H1 (cell line): ENCODE results near the gene RNF225. TPM values are rescaled to one million over a fixed set of nuclear protein-coding genes. Genes with fewer than 3 reads are reported as not detected.
A peak's percentile ranks its signal among the peaks of the same experiment; 100 is the strongest.

ENCODE experiments used
- CTCF ChIA-PET: fragments of 300-600 bp; sonication (Branson Sonifier 250); formaldehyde crosslinking; loops from one replicate; lab custom pipeline; 2021; ENCODE audit not compliant: partially characterized antibody; lab: Charles Lee
- POLR2A ChIA-PET: fragments of 300-600 bp; sonication (Branson Sonifier 250); formaldehyde crosslinking; loops from one replicate; lab custom pipeline; 2021; ENCODE audit warnings: inconsistent platforms; ENCODE audit not compliant: partially characterized antibody; lab: Charles Lee
- DNase-seq, 2 experiments: peaks; one replicate each; pipeline versions ENCODE4 v3.0.0 to v3.0.0-alpha.2; 2010 to 2022; ENCODE audit warnings: low spot score in 2 of 2, low read depth in 1 of 2, mixed read lengths in 1 of 2
- FAIRE-seq: peaks from 2 replicates; lab custom pipeline; 2011; peaks lifted over from hg19 to GRCh38; lab: Jason Lieb, UNC
- H2AFZ ChIP-seq: 2 replicates; pipeline ENCODE4 v1.8.1; 2012; ENCODE audit warnings: low read length, inconsistent platforms
- H2AK5ac ChIP-seq: 2 replicates; pipeline ENCODE4 v1.6.1; 2013; ENCODE audit warnings: low read depth, low read length
- H2BK120ac ChIP-seq: replicated peaks from 2 replicates; pipeline ENCODE3; 2013; ENCODE audit warnings: low read depth, low read length, inconsistent platforms
- H2BK12ac ChIP-seq: 2 replicates; pipeline ENCODE4 v1.6.1; 2013; ENCODE audit warnings: low read depth, low read length
- H2BK15ac ChIP-seq: 2 replicates; pipeline ENCODE4 v1.6.1; 2013; ENCODE audit warnings: low read length
- H2BK20ac ChIP-seq: 2 replicates; pipeline ENCODE4 v1.6.1; 2013; ENCODE audit warnings: low read length
- H2BK5ac ChIP-seq: 2 replicates; pipeline ENCODE4 v1.6.1; 2013; ENCODE audit warnings: low read depth, low read length
- H3K14ac ChIP-seq: 2 replicates; pipeline ENCODE4 v1.6.1; 2013; ENCODE audit warnings: inconsistent platforms; ENCODE audit not compliant: insufficient read length
- H3K18ac ChIP-seq: 2 replicates; pipeline ENCODE4 v1.6.1; 2013; ENCODE audit warnings: low read length; ENCODE audit errors: extremely low read depth
- H3K23ac ChIP-seq: 2 replicates; pipeline ENCODE4 v1.6.1; 2013; ENCODE audit warnings: inconsistent platforms; ENCODE audit not compliant: insufficient read length
- H3K23me2 ChIP-seq: 2 replicates; pipeline ENCODE4 v1.6.1; 2013; ENCODE audit warnings: low read depth, low read length
- H3K27ac ChIP-seq: 2 replicates; pipeline ENCODE4 v1.6.1; 2011; ENCODE audit warnings: low read depth, low read length, inconsistent platforms
- H3K27me3 ChIP-seq, 4 experiments: replicated peaks in 1 of 4; 1 replicate in 1 of 4; 2 replicates in 3 of 4; pipeline versions ENCODE4 v1.6.1 to v1.8.1; 2011 to 2013; ENCODE audit warnings: low read length in 3 of 4, mild to moderate bottlenecking in 3 of 4, inconsistent platforms in 2 of 4, mixed read lengths in 2 of 4, moderate library complexity in 1 of 4; ENCODE audit not compliant: control insufficient read depth in 3 of 4, insufficient read depth in 3 of 4; ENCODE audit errors: extremely low read depth in 1 of 4
- H3K36me3 ChIP-seq, 4 experiments: 2 replicates each; pipeline versions ENCODE4 v1.6.1 to v1.8.1; 2011 to 2013; ENCODE audit warnings: mild to moderate bottlenecking in 4 of 4, low read length in 3 of 4, moderate library complexity in 2 of 4, control low read depth in 1 of 4, inconsistent platforms in 1 of 4; ENCODE audit not compliant: insufficient read depth in 4 of 4, control insufficient read depth in 2 of 4
- H3K4ac ChIP-seq: replicated peaks from 2 replicates; pipeline ENCODE3; 2013; ENCODE audit warnings: low read length, low read depth, mixed read lengths, inconsistent platforms; ENCODE audit not compliant: insufficient read length
- H3K4me1 ChIP-seq, 4 experiments: replicated peaks in 1 of 4; 1 replicate in 1 of 4; 2 replicates in 3 of 4; pipeline versions ENCODE4 v1.6.1 to v1.8.1; 2011 to 2013; ENCODE audit warnings: low read length in 3 of 4, inconsistent platforms in 2 of 4, mixed read lengths in 1 of 4; ENCODE audit not compliant: insufficient read depth in 4 of 4, control insufficient read depth in 3 of 4
- H3K4me2 ChIP-seq, 2 experiments: 2 replicates each; pipeline versions ENCODE4 v1.6.1 to v1.8.1; 2011 to 2013; ENCODE audit warnings: low read depth in 2 of 2, low read length in 2 of 2, control low read depth in 1 of 2, inconsistent platforms in 1 of 2, mild to moderate bottlenecking in 1 of 2; ENCODE audit not compliant: insufficient read depth in 1 of 2
- H3K4me3 ChIP-seq, 4 experiments: fragments of 200-600, 300-600 bp in 1 of 4; sonication (generic), shearing (Covaris generic), sonication (Bioruptor Twin) in 1 of 4; 2 replicates each; pipeline versions ENCODE4 v1.5.1 to v1.8.1; 2011 to 2016; ENCODE audit warnings: low read length in 4 of 4, low read depth in 3 of 4, control low read depth in 2 of 4, inconsistent platforms in 2 of 4, mild to moderate bottlenecking in 2 of 4, mixed read lengths in 1 of 4, moderate library complexity in 1 of 4; ENCODE audit not compliant: insufficient read depth in 2 of 4; ENCODE audit errors: extremely low read depth in 1 of 4
- H3K56ac ChIP-seq: replicated peaks from 2 replicates; pipeline ENCODE3; 2013; ENCODE audit warnings: low read depth, mild to moderate bottlenecking, mixed read lengths, low read length, inconsistent platforms; ENCODE audit not compliant: insufficient read length
- H3K79me1 ChIP-seq: 2 replicates; pipeline ENCODE4 v1.6.1; 2013; ENCODE audit warnings: low read depth, low read length, control low read depth
- H3K79me2 ChIP-seq, 2 experiments: 2 replicates each; pipeline versions ENCODE4 v1.6.1 to v1.8.1; 2012 to 2013; ENCODE audit warnings: low read length in 2 of 2, mild to moderate bottlenecking in 2 of 2, inconsistent platforms in 1 of 2; ENCODE audit not compliant: insufficient read depth in 2 of 2, control insufficient read depth in 1 of 2
- H3K9ac ChIP-seq, 4 experiments: replicated peaks in 1 of 4; 1 replicate in 1 of 4; 2 replicates in 3 of 4; pipeline versions ENCODE4 v1.6.1 to v1.8.1; 2011 to 2013; ENCODE audit warnings: low read depth in 3 of 4, low read length in 3 of 4, control low read depth in 2 of 4, mild to moderate bottlenecking in 2 of 4, moderate library complexity in 2 of 4, inconsistent platforms in 1 of 4; ENCODE audit errors: extremely low read depth in 1 of 4
- H3K9me3 ChIP-seq, 2 experiments: 2 replicates each; pipeline versions ENCODE4 v1.6.1 to v1.8.1; 2012 to 2013; ENCODE audit warnings: mild to moderate bottlenecking in 2 of 2, moderate library complexity in 2 of 2, control low read depth in 1 of 2, inconsistent platforms in 1 of 2, low read depth in 1 of 2, low read length in 1 of 2, mixed read lengths in 1 of 2; ENCODE audit not compliant: insufficient read depth in 2 of 2
- H4K20me1 ChIP-seq, 2 experiments: replicated peaks in 1 of 2; 2 replicates each; pipeline versions ENCODE3 to v1.8.1; 2011 to 2013; ENCODE audit warnings: inconsistent platforms in 2 of 2, low read length in 2 of 2, mild to moderate bottlenecking in 1 of 2; ENCODE audit not compliant: insufficient read depth in 2 of 2, control insufficient read depth in 1 of 2
- H4K5ac ChIP-seq: 2 replicates; pipeline ENCODE4 v1.6.1; 2013; ENCODE audit warnings: low read length, low read depth, mixed read lengths, inconsistent platforms; ENCODE audit not compliant: insufficient read length
- H4K8ac ChIP-seq: 2 replicates; pipeline ENCODE4 v1.8.0; 2013; ENCODE audit warnings: mild to moderate bottlenecking, moderate library complexity, low read length, inconsistent platforms; ENCODE audit not compliant: insufficient read depth; ENCODE audit errors: extremely low read depth
- H4K91ac ChIP-seq: replicated peaks from 2 replicates; pipeline ENCODE3; 2013; ENCODE audit warnings: low read length, mixed read lengths, inconsistent platforms; ENCODE audit not compliant: insufficient read length
- BCL11A ChIP-seq, 2 experiments: IDR thresholded peaks; one replicate each; pipeline ENCODE4 v1.6.1; 2011; ENCODE audit warnings: low read depth in 2 of 2, low read length in 2 of 2, mild to moderate bottlenecking in 2 of 2
- CEBPB ChIP-seq: IDR thresholded peaks from 2 replicates; pipeline ENCODE4 v1.6.1; 2012; ENCODE audit warnings: low read depth, low read length
- CREB1 ChIP-seq: IDR thresholded peaks from 2 replicates; pipeline ENCODE4 v1.6.1; 2012; ENCODE audit warnings: inconsistent platforms
- CTCF ChIP-seq, 3 experiments: IDR thresholded peaks; 1 replicate in 2 of 3; 2 replicates in 1 of 3; pipeline versions ENCODE4 v1.5.1 to v1.6.1; 2011; ENCODE audit warnings: low read length in 3 of 3, mild to moderate bottlenecking in 3 of 3, inconsistent platforms in 2 of 3, low read depth in 1 of 3, moderate library complexity in 1 of 3; ENCODE audit not compliant: insufficient read depth in 1 of 3; ENCODE audit errors: control extremely low read depth in 1 of 3
- GABPA ChIP-seq: IDR thresholded peaks from 2 replicates; pipeline ENCODE4 v1.6.1; 2011; ENCODE audit warnings: mild to moderate bottlenecking, low read length, moderate library complexity, borderline replicate concordance; ENCODE audit not compliant: insufficient read depth
- RAD21 ChIP-seq, 2 experiments: IDR thresholded peaks in 1 of 2; conservative IDR thresholded peaks in 1 of 2; 2 replicates each; pipeline ENCODE4 v1.6.1; 2011; ENCODE audit warnings: low read depth in 2 of 2, low read length in 2 of 2, improper control_type of control experiment in 1 of 2, inconsistent platforms in 1 of 2, mild to moderate bottlenecking in 1 of 2, moderate library complexity in 1 of 2
- SP4 ChIP-seq: IDR thresholded peaks from 2 replicates; pipeline ENCODE4 v1.6.1; 2012; ENCODE audit warnings: low read length, inconsistent platforms
- WGBS, 2 experiments: shearing (Covaris generic) in 1 of 2; methylation state at CpG; one replicate each; pipeline versions ENCODE4 v1.1.6 to v1.1.7; 2013 to 2015; ENCODE audit warnings: low lambda C conversion rate in 2 of 2, mixed read lengths in 2 of 2, inconsistent platforms in 1 of 2, low coverage in 1 of 2, missing lambda C conversion rate in 1 of 2; ENCODE audit not compliant: insufficient replicate concordance in 2 of 2, insufficient coverage in 1 of 2, insufficient read length in 1 of 2; ENCODE audit errors: extremely low coverage in 1 of 2, missing lambda C conversion rate in 1 of 2; 5-methylcytosine and 5-hydroxymethylcytosine counted together
- polyA plus RNA-seq, 7 experiments: library from polyadenylated mRNA; depleted of rRNA in 3 of 7; stranded (reverse) in 5 of 7; unstranded in 2 of 7; fragments of >200 nt in 5 of 7; fragments of 200-250 nt in 2 of 7; gene quantifications; 1 replicate in 5 of 7; 2 replicates in 1 of 7; 4 replicates in 1 of 7; pipeline versions ENCODE4 v1.2.1 to v1.2.3, GENCODE V29; 2011 to 2013; ENCODE audit warnings: missing spikeins in 2 of 7, mixed read lengths in 2 of 7
- total RNA-seq: library from RNA; stranded (reverse); fragmentation: NEBNext Ultra II Directional; extraction: Animal tissue kit (Norgen Biotek cat#: 25700); gene quantifications from 2 replicates; pipeline ENCODE4 v1.2.1, GENCODE V29; 2021

RNF225 gene
- total and polyA plus RNA-seq, 2 of the 8 experiments (the other 6 are each of a cell fraction or from before 2014, with no cell fraction given), result 0.17 to 1.0 TPM

DNA sequence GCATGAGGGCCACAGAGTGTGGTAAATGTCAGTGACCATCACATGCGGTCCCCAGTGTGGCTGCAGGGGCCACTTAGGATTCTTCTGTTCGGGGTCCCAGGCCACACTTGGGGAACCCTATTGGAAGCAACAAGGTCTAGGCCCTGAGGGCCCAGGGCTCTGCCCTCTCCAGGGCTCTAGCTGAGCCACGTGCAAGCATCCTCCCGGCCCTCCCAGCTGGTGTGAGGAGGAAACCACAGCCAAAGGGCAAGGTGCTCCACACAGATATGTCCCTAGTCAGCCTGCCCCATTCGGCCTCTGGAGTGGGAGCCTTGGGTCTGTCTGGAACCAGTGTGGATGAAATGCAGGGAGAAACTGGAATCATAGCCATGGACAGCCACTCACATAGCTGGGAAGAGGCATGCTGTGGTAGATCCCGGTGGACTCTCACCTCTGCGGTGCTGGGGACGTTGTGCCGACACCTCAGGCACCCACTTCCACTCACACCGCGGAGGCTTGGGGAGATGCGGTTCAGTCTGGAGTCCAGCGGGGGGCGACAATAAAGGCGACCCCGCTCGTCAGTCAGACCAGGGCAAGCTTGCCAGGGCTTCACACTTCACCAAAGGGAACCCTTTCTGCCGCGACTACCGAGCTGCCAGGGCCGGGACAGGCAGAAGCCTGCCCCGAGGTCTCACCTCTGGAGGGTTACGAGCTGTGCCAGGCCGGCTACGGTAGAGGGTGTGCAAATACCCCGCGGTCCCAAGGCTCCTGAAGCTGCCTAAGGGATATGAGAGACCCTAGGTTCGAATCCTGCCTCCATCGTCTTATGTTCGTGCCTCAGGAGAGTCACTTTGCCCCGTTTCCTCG, 28.6 kb upstream of the RNF225 start:
- Histone ChIP-seq H2AFZ (no peak overlapping the region), H4K5ac (no peak overlapping the region), H2BK12ac (no peak overlapping the region), H3K4me2 (no peak overlapping the region), H3K79me2 (no peaks in the 10 kb centered on the region), H3K27ac (no peak overlapping the region), H2BK5ac (peak overlapping the region; percentile 9; the same call in 1 of the 2 replicates), H3K4me1 (peaks cover 0 to 3% (median 0%) of the 10 kb centered on the region in 4 experiments; a peak in 2 of 7 replicates), H3K9me3 (no peaks in the 10 kb centered on the region), H4K91ac (no peak overlapping the region), H3K4ac (no peak overlapping the region), H3K27me3 (no peaks in the 10 kb centered on the region), H3K14ac (no peak overlapping the region), H3K36me3 (peaks cover 0 to 2% (median 0%) of the 10 kb centered on the region in 4 experiments; a peak in 2 of 8 replicates), H3K23me2 (peaks cover 4% of the 10 kb centered on the region), H4K20me1 (peaks cover 0 to 3% of the 10 kb centered on the region in 2 experiments), H2BK120ac (no peak overlapping the region), H3K79me1 (no peaks in the 10 kb centered on the region), H2BK15ac (no peak overlapping the region), H2AK5ac (no peak overlapping the region), H3K23ac (no peak overlapping the region), H2BK20ac (no peak overlapping the region), H3K4me3 (no peak overlapping the region), H3K56ac (no peak overlapping the region), H3K18ac (no peak overlapping the region; the same call in 1 of the 2 replicates), H3K9ac (no peak overlapping the region), H4K8ac (no peak overlapping the region)
- FAIRE-seq, result no peak
- DNase-seq, result no peak
- TF ChIP-seq BCL11A (IDR thresholded peaks at IDR 0.05; ENCODE audit: low read depth in 2 of 2, low read length in 2 of 2) (no peak), CEBPB (no peak), GABPA (peak; percentile 19; the same call in 1 of the 2 replicates), RAD21 (IDR thresholded peaks at IDR 0.05 in 1 of 2, conservative IDR thresholded peaks at IDR 0.05 in 1 of 2; ENCODE audit: low read depth in 2 of 2, low read length in 2 of 2) (peak; percentile 21 to 35; a peak in 2 of 4 replicates), CTCF (IDR thresholded peaks at IDR 0.05; ENCODE audit: control extremely low read depth in 1 of 3, insufficient read depth in 1 of 3, low read depth in 1 of 3, low read length in 3 of 3) (peak; percentile 20 to 57 (median 53)), CREB1 (no peak), SP4 (no peak)
- POLR2A ChIA-PET, result interaction anchor here (1.0 to 7.6 kb wide), 7 partner anchors 10 to 110 kb away, joined by 3 to 94 read pairs (median 3); partner anchors contain the start of gene RPS5
- CTCF ChIA-PET, result interaction anchor here (0.6 to 2.4 kb wide), 13 partner anchors 9 to 153 kb away, joined by 3 to 11 read pairs (median 4); partner anchors contain the start of genes RNF225 and ZNF324B
- WGBS, 2 experiments, result 80% methylated on average over 32 of the region's 32 CpGs; no CpG with 5 or more reads in 1 of the 2 experiments
